HEK293T (cell line): ENCODE results near the gene WDR64.
A peak's percentile ranks its signal among the peaks of the same experiment; 100 is the strongest.

Experiments used
- CTCF ChIA-PET: fragments of 350-600 bp; formaldehyde crosslinking; extraction: SDS; loops from one replicate; lab custom pipeline; 2021; ENCODE audit warnings: antibody characterized with exemption, inconsistent platforms; lab: Yijun Ruan, JAX
- POLR2A ChIA-PET: fragments of 350-600 bp; formaldehyde crosslinking; extraction: SDS; loops from one replicate; lab custom pipeline; 2020; ENCODE audit warnings: antibody characterized with exemption, inconsistent platforms; lab: Yijun Ruan, JAX
- DNase-seq: peaks from one replicate; pipeline ENCODE4 v3.0.0; 2012; ENCODE audit warnings: mixed read lengths; ENCODE audit errors: extremely low spot score
- ARNT ChIP-seq: fragments of 450-650 bp; IDR thresholded peaks from 2 replicates; pipeline ENCODE4 v1.6.1; 2017; ENCODE audit warnings: mild to moderate bottlenecking
- BHLHE40 ChIP-seq: fragments of 450-650 bp; IDR thresholded peaks from 2 replicates; pipeline ENCODE4 v1.6.1; 2016; ENCODE audit warnings: mild to moderate bottlenecking, moderate library complexity, borderline replicate concordance
- CTBP1 ChIP-seq: fragments of 450-650 bp; IDR thresholded peaks from 2 replicates; pipeline ENCODE4 v1.6.1; 2016; ENCODE audit warnings: borderline replicate concordance
- ELF4 ChIP-seq: fragments of 450-650 bp; IDR thresholded peaks from 2 replicates; pipeline ENCODE4 v1.6.1; 2017; ENCODE audit warnings: antibody characterized with exemption
- FOXA1 ChIP-seq: fragments of 450-650 bp; IDR thresholded peaks from 2 replicates; pipeline ENCODE4 v1.6.1; 2016; ENCODE audit warnings: mild to moderate bottlenecking
- FOXK2 ChIP-seq: fragments of 450-650 bp; IDR thresholded peaks from 2 replicates; pipeline ENCODE4 v1.6.1; 2016; ENCODE audit warnings: mild to moderate bottlenecking
- FOXM1 ChIP-seq: fragments of 450-650 bp; IDR thresholded peaks from 2 replicates; pipeline ENCODE4 v1.6.1; 2017; ENCODE audit warnings: mild to moderate bottlenecking, borderline replicate concordance
- HDGF ChIP-seq: fragments of 450-650 bp; IDR thresholded peaks from 2 replicates; pipeline ENCODE4 v1.6.1; 2017; ENCODE audit warnings: antibody characterized with exemption, borderline replicate concordance
- L3MBTL2 ChIP-seq: fragments of 450-650 bp; conservative IDR thresholded peaks from 2 replicates; pipeline ENCODE4 v1.6.1; 2016; ENCODE audit warnings: mild to moderate bottlenecking
- LEF1 ChIP-seq: fragments of 450-650 bp; IDR thresholded peaks from 2 replicates; pipeline ENCODE4 v1.6.1; 2017; ENCODE audit warnings: mild to moderate bottlenecking, borderline replicate concordance
- NFRKB ChIP-seq: fragments of 450-650 bp; IDR thresholded peaks from 2 replicates; pipeline ENCODE4 v1.6.1; 2016; ENCODE audit warnings: mild to moderate bottlenecking, moderate library complexity
- PKNOX1 ChIP-seq: fragments of 450-650 bp; IDR thresholded peaks from 2 replicates; pipeline ENCODE4 v1.6.1; 2016
- SP1 ChIP-seq: fragments of 450-650 bp; IDR thresholded peaks from 2 replicates; pipeline ENCODE4 v1.6.1; 2017
- SUZ12 ChIP-seq: fragments of 450-650 bp; IDR thresholded peaks from 2 replicates; pipeline ENCODE4 v1.6.1; 2016; ENCODE audit warnings: mild to moderate bottlenecking
- TARDBP ChIP-seq: fragments of 450-650 bp; IDR thresholded peaks from 2 replicates; pipeline ENCODE4 v1.6.1; 2016
- ZNF384 ChIP-seq: fragments of 450-650 bp; IDR thresholded peaks from 2 replicates; pipeline ENCODE4 v1.6.1; 2016

WDR64 gene

GRCh38 chr1:241834733-241835377 lies 182.8 kb downstream of the WDR64 start:
- peak; percentile 54 for DNase-seq
- ChIA-PET POLR2A (interaction anchor here (1.4 kb wide), 1 partner anchor 13 kb away, joined by 4 read pairs; the partner anchor contains the start of gene EXO1), CTCF (interaction anchor here (1.0 kb wide), 1 partner anchor 9 kb away, joined by 3 read pairs; no protein-coding TSS in a partner anchor)
- TF ChIP-seq LEF1 (no peak), ZNF384 (peak; percentile 87)

- DNase-seq = no peak
- ChIA-PET CTCF (no interaction called here), POLR2A (interaction anchor here (1.9 kb wide), 1 partner anchor 11 kb away, joined by 5 read pairs; the partner anchor contains the start of gene EXO1)
- TF ChIP-seq FOXK2 = no peak
- TF ChIP-seq PKNOX1 = no peak
- no peak for TF ChIP-seq BHLHE40
- TF ChIP-seq LEF1 = no peak
- TF ChIP-seq ZNF384 = no peak
- TF ChIP-seq ELF4 = no peak
Observed at GRCh38 chr1:241836941-241837340, 184.9 kb downstream of the WDR64 start.

- ChIA-PET CTCF (interaction anchor here (1.1 to 1.6 kb wide), 2 partner anchors 10 to 226 kb away, joined by 4 read pairs; partner anchors contain the start of gene EXO1), POLR2A (interaction anchor here (1.9 kb wide), 1 partner anchor 10 kb away, joined by 5 read pairs; the partner anchor contains the start of gene EXO1)
- TF ChIP-seq FOXM1 = no peak
- TF ChIP-seq TARDBP = no peak
- TF ChIP-seq PKNOX1 = no peak
- no peak for TF ChIP-seq ARNT
- TF ChIP-seq HDGF = no peak
- no peak for TF ChIP-seq ELF4
- TF ChIP-seq FOXK2 = no peak
- no peak for TF ChIP-seq SP1
- TF ChIP-seq BHLHE40 = no peak
- DNase-seq = no peak
Observed at GRCh38 chr1:241837416-241837815, 185.3 kb downstream of the WDR64 start.

DNA sequence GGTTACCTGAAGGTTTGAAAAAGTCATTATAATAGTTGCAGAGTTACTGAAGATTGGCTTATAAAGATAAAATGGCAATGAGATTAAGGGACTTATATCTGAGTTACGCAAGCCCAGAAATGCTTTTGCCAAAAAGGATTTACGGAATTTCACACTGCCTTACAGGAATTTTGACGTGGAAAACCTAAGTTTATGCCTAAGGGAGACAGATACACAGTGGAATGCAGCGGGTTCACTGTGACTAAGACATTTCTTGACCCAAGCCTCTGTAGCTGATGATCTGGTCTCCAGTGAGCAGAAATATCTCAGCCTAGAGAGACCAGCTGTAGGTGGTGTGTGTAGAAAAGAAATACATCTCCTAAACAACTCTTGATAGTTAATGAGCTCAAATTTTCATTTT lies 185.8 kb downstream of the WDR64 start:
- POLR2A ChIA-PET = interaction anchor here (1.4 to 1.9 kb wide), 2 partner anchors 10 to 217 kb away, joined by 5 read pairs; partner anchors contain the start of gene EXO1
- no peak for TF ChIP-seq ARNT
- TF ChIP-seq SUZ12 = no peak
- no peak for TF ChIP-seq HDGF
- no peak for TF ChIP-seq SP1
- no peak for TF ChIP-seq CTBP1
- TF ChIP-seq BHLHE40 = no peak
- no peak for TF ChIP-seq FOXA1
- TF ChIP-seq PKNOX1 = no peak
- TF ChIP-seq ELF4 = no peak
- no peak for TF ChIP-seq NFRKB
- CTCF ChIA-PET = interaction anchor here (1.1 to 1.6 kb wide), 2 partner anchors 10 to 227 kb away, joined by 4 read pairs; partner anchors contain the start of gene EXO1
- DNase-seq = no peak

DNA sequence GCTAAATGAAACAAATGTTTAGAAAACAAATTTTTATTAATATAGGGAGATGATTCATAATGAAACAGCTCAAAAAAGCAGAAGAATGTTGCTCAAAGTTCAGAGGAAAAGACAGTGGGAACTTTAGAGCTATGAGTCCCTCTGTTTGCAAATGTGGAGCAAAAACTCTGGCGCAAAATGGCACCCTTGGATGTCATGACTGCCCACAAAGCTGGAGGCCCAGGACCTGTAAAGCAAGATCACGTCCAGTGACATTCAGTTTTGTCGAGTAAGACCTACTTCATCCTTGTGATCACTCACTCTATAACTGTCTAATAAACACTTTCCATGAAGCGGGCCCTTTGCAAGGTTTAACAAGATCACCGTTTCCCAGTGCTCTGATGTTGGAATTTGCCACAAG lies 186.8 kb downstream of the WDR64 start:
- TF ChIP-seq ZNF384 = no peak
- no peak for TF ChIP-seq CTBP1
- TF ChIP-seq SP1 = no peak
- TF ChIP-seq HDGF = no peak
- no peak for TF ChIP-seq SUZ12
- TF ChIP-seq BHLHE40 = no peak
- no peak for TF ChIP-seq ELF4
- no peak for TF ChIP-seq PKNOX1
- no peak for TF ChIP-seq L3MBTL2
- no peak for TF ChIP-seq FOXK2
- no peak for TF ChIP-seq NFRKB
- no peak for TF ChIP-seq LEF1
- no peak for TF ChIP-seq TARDBP
- no peak for TF ChIP-seq ARNT
- CTCF ChIA-PET = interaction anchor here (0.6 to 1.6 kb wide), 3 partner anchors 9 to 228 kb away, joined by 3 to 4 read pairs (median 3); no protein-coding TSS in a partner anchor
- DNase-seq = no peak
- POLR2A ChIA-PET = interaction anchor here (1.1 to 1.6 kb wide), 3 partner anchors 9 to 218 kb away, joined by 3 to 6 read pairs (median 5); partner anchors contain the start of gene EXO1

DNA sequence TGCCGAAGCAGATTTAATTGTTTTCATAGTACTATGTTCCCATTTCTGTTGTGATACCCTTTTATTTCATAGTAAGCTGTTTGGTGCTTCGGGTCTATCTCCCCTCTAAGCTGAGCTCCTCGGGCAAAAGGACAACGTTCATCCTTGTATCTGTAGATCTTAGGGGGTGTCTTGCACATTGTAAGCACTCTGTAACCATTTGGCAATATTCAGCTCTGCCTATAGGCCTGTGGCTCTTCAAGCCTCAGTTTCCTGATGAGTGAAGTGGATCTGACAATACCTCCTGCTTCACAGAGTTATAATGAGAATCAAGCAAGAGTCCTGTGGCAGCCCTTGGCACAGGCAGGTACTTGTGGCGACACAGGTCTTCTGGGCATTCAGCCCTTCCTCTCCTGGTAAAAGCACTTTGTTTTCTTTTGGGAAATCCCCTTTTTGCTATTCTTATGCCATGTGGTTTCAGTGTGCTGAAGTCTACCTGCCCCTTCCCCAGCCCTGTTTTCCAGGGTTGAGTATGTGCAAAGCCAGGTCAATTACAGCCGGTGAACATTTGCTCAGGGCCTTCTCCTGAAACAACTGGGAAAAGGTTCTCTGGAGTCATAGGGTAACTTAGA lies 187.4 kb downstream of the WDR64 start:
- CTCF ChIA-PET = interaction anchor here (0.6 kb wide), 1 partner anchor 10 kb away, joined by 3 read pairs; no protein-coding TSS in a partner anchor
- no peak for TF ChIP-seq ELF4
- no peak for TF ChIP-seq FOXA1
- TF ChIP-seq ZNF384 = no peak
- no peak for TF ChIP-seq L3MBTL2
- TF ChIP-seq HDGF = no peak
- no peak for TF ChIP-seq LEF1
- no peak for TF ChIP-seq ARNT
- TF ChIP-seq CTBP1 = no peak
- TF ChIP-seq FOXK2 = no peak
- TF ChIP-seq FOXM1 = no peak
- no peak for TF ChIP-seq TARDBP
- TF ChIP-seq SUZ12 = no peak
- POLR2A ChIA-PET = interaction anchor here (1.1 to 1.6 kb wide), 3 partner anchors 8 to 218 kb away, joined by 3 to 6 read pairs (median 5); partner anchors contain the start of gene EXO1
- no peak for DNase-seq
